Measurements from ENCODE around the gene NAALADL2. TPM values are rescaled to one million over a fixed set of nuclear protein-coding genes. Genes with fewer than 3 reads are reported as not detected.

The NAALADL2 gene
- total and polyA plus RNA-seq, 2 of the 4 experiments (the other 2 are of a cell fraction) = 3.8 to 19.2 TPM

GRCh38 chr3:175410251-175410650 is 551.1 kb downstream of the NAALADL2 start:
- peak; percentile 89 for DNase-seq
- Histone ChIP-seq H4K20me1 (ENCODE audit: insufficient read depth, low read length) (no peaks in the 10 kb centered on the region), H3K18ac (ENCODE audit: low read depth, low read length) (peak overlapping the region; percentile 94), H3K36me3 (ENCODE audit: control insufficient read depth, insufficient read depth, low read length) (no peaks in the 10 kb centered on the region), H3K4me1 (ENCODE audit: control insufficient read depth, insufficient read depth, low read length) (peaks cover 11% of the 10 kb centered on the region), H3K9me1 (ENCODE audit: insufficient read depth, low read length) (no peaks in the 10 kb centered on the region), H2BK15ac (ENCODE audit: low read depth, low read length) (peak overlapping the region; percentile 84), H4K8ac (ENCODE audit: low read depth in 2 of 2, low read length in 2 of 2) (peak overlapping the region; percentile 88 to 90), H2AFZ (replicated peaks; ENCODE audit: low read length, poor library complexity) (no peak overlapping the region), H2AK5ac (ENCODE audit: low read depth, low read length) (peak overlapping the region; percentile 27; the same call in 1 of the 2 replicates), H2BK5ac (ENCODE audit: low read depth, low read length, poor library complexity, severe bottlenecking) (peak overlapping the region; percentile 97), H3K23ac (ENCODE audit: low read depth, low read length) (0 out of 2 replicates have a peak overlapping the region, but pooled peaks have one; percentile 61), H2AK9ac (replicated peaks; ENCODE audit: low read depth, low read length, poor library complexity) (no peak overlapping the region), H3K27me3 (ENCODE audit: control insufficient read depth, insufficient read depth, low read length) (no peaks in the 10 kb centered on the region), H3K4me3 (ENCODE audit: insufficient read depth, low read depth, low read length) (no peak overlapping the region), H3K9me3 (ENCODE audit: control insufficient read depth, insufficient read depth, low read length) (no peaks in the 10 kb centered on the region), H3K56ac (ENCODE audit: extremely low read depth, insufficient read depth, low read length) (peak overlapping the region; percentile 83; the same call in 1 of the 2 replicates), H3K79me1 (ENCODE audit: low read depth in 1 of 2, low read length in 2 of 2) (no peaks in the 10 kb centered on the region), H3K27ac (ENCODE audit: insufficient read depth, low read length) (peak overlapping the region; percentile 68; the same call in 1 of the 2 replicates), H4K5ac (ENCODE audit: low read depth, low read length) (peak overlapping the region; percentile 99), H2BK20ac (ENCODE audit: low read depth, low read length) (peak overlapping the region; percentile 89), H3K4ac (ENCODE audit: low read depth, low read length) (peak overlapping the region; percentile 94; the same call in 1 of the 2 replicates), H2BK120ac (ENCODE audit: low read depth, low read length) (peak overlapping the region; percentile 88), H4K91ac (ENCODE audit: insufficient read depth, low read depth, low read length) (peak overlapping the region; percentile 93), H3K9ac (ENCODE audit: low read depth, low read length) (no peak overlapping the region), H3K14ac (replicated peaks; ENCODE audit: low read depth, low read length) (0 out of 2 replicates have a peak overlapping the region, but pooled peaks have one; percentile 76), H3K4me2 (ENCODE audit: low read depth, low read length) (no peak overlapping the region)
- TF ChIP-seq MAFK (IDR thresholded peaks at IDR 0.05; ENCODE audit: low read depth, low read length) (no peak), BHLHE40 (IDR thresholded peaks at IDR 0.05; ENCODE audit: low read depth, low read length) (peak; percentile 92)
- ChIA-PET CTCF (no interaction called here), POLR2A (ENCODE audit: unreplicated experiment) (no interaction called here)
- intact Hi-C loops (cut with micrococcal nuclease) (loop anchor here (5.0 kb wide), 4 partner anchors 262 to 1022 kb away; no protein-coding TSS in a partner anchor), dilution Hi-C loops (cut with HindIII; ENCODE audit: low sequenced_read_pairs, unreplicated experiment) (no loop called here), in situ Hi-C loops (cut with MboI; ENCODE audit: low sequenced_read_pairs) (no loop called here)
- no CpG with 5 or more reads among the region's 1 CpG for WGBS, 2 experiments (ENCODE audit: extremely low coverage in 2 of 2, insufficient read length in 1 of 2)
- BruUV-seq (replicated peaks) = no TSS peak
- peak; percentile 79 for ATAC-seq (ENCODE audit: low read depth)

Data from IMR-90 (cell line).